ENCODE data around the gene HOMEZ. TPM values are rescaled to one million over a fixed set of nuclear protein-coding genes. Genes with fewer than 3 reads are reported as not detected.

The HOMEZ gene
- total and polyA plus RNA-seq, 7 experiments from 2014 or later: 5.2 to 20.4 (median 8.6) TPM

DNA sequence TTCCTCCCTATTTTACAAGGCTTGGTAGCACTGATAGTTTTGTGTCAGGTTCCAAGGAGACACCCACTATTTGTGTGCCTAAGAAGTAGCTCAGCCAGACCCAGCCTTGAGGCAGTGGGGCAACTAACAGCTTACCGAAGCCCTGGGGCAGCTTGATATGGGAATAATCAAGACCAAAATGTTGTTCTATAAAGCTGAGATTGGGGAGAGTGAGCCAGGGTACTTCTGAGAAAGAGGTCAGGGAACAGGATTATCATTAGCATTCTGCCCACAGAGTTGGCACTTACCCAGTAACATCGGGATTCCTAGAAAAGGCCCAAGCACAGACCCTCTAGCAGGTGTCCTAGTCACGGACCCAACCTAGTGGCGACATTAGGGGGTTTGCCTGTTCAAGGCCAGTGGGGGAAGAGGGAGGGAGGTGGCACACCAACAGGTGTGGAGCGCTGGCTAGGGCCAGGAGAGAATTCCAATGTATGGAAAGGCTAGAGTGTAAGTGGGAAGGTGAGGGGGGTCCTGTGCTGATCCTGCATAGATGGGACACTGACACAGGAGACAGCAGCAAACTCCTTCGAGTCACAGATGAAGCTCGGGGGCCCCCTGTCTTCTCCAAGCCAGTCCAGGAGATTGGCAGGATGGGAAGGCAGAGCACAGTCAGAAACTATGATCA lies 11.8 kb upstream of the HOMEZ start:
- intact Hi-C loops (cut with micrococcal nuclease): no loop called here
- no peak overlapping the region for H3K4me3 ChIP-seq (ENCODE audit: low read length)
- Mint-ChIP-seq H3K9me3 (peaks cover 0 to 6% (median 0%) of the 10 kb centered on the region in 11 donors), H3K4me3 (no peak overlapping the region), H3K36me3 (peaks cover 0 to 13% (median 0%) of the 10 kb centered on the region in 5 donors), H3K27ac (peak overlapping the region in 4 of 9 donors; percentile 17 to 76 (median 55)), H3K4me1 (peaks cover 17 to 42% (median 36%) of the 10 kb centered on the region in 7 donors), H3K27me3 (peaks cover 0 to 3% (median 0%) of the 10 kb centered on the region in 5 donors)
- H3K4me1 ChIP-seq (ENCODE audit: control insufficient read depth in 2 of 2, insufficient read depth in 2 of 2, low read length in 2 of 2): peaks cover 0 to 20% of the 10 kb centered on the region in 2 donors
- DNase-seq (no peak), ATAC-seq (no peak)
- CTCF ChIA-PET: interaction anchor here (0.5 to 2.0 kb wide), 6 partner anchors 8 to 467 kb away, joined by 3 to 7 read pairs (median 4); partner anchors contain the start of gene HOMEZ
- H3K27me3 ChIP-seq (ENCODE audit: control insufficient read depth in 2 of 2, insufficient read depth in 2 of 2, low read length in 2 of 2): no peaks in the 10 kb centered on the region
- POLR2A ChIA-PET: interaction anchor here (0.6 to 7.2 kb wide), 5 partner anchors 8 to 236 kb away, joined by 3 to 135 read pairs (median 4); partner anchors contain the start of genes HOMEZ and PABPN1
- no peaks in the 10 kb centered on the region for H3K9me3 ChIP-seq (ENCODE audit: control insufficient read depth in 2 of 3, low read length in 3 of 3)
- peaks cover 0 to 17% (median 0%) of the 10 kb centered on the region in 3 experiments for H3K36me3 ChIP-seq (ENCODE audit: control insufficient read depth in 2 of 3, insufficient read depth in 3 of 3, low read length in 3 of 3)
- no peak overlapping the region for H3K27ac ChIP-seq (ENCODE audit: low read depth, low read length)

DNA sequence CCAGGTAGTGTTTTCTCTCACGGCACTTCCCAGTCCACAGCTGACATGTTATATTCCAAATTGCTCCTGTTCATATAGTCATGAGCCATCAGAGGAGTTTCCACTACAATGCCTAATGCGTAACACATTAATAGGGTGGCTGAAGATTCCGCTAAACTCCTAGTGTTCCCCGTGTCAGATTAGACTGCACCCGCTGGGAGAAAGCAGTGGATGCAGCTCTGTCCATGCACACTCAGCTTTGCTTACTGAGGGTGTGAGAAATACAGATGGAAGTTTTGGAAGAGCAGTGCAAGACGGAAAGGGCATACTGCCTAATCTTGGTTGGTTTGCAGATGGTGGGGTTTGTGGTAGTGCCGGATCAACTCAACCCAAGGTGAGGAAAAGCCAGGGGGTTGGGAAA lies 11.2 kb upstream of the HOMEZ start:
- Mint-ChIP-seq H3K4me3 (peak overlapping the region in 1 of 10 donors; percentile 51), H3K9me3 (peaks cover 0 to 5% (median 0%) of the 10 kb centered on the region in 11 donors), H3K4me1 (peaks cover 17 to 42% (median 34%) of the 10 kb centered on the region in 7 donors), H3K36me3 (peaks cover 0 to 11% (median 0%) of the 10 kb centered on the region in 5 donors), H3K27ac (peak overlapping the region in 3 of 9 donors; percentile 60 to 76 (median 71)), H3K27me3 (no peaks in the 10 kb centered on the region)
- CTCF ChIA-PET: interaction anchor here (0.8 to 3.4 kb wide), 6 partner anchors 8 to 25 kb away, joined by 4 to 13 read pairs (median 6); partner anchors contain the start of gene HOMEZ
- H3K27ac ChIP-seq (ENCODE audit: low read depth, low read length): no peak overlapping the region
- peaks cover 0 to 20% of the 10 kb centered on the region in 2 donors for H3K4me1 ChIP-seq (ENCODE audit: control insufficient read depth in 2 of 2, insufficient read depth in 2 of 2, low read length in 2 of 2)
- H3K4me3 ChIP-seq (ENCODE audit: low read length): no peak overlapping the region
- no peaks in the 10 kb centered on the region for H3K9me3 ChIP-seq (ENCODE audit: control insufficient read depth in 2 of 3, low read length in 3 of 3)
- ATAC-seq (no peak), DNase-seq (no peak)
- H3K27me3 ChIP-seq (ENCODE audit: control insufficient read depth in 2 of 2, insufficient read depth in 2 of 2, low read length in 2 of 2): no peaks in the 10 kb centered on the region
- POLR2A ChIA-PET: interaction anchor here (0.5 to 3.3 kb wide), 5 partner anchors 8 to 30 kb away, joined by 3 to 18 read pairs (median 5); partner anchors contain the start of genes HOMEZ and PABPN1
- H3K36me3 ChIP-seq (ENCODE audit: control insufficient read depth in 2 of 3, insufficient read depth in 3 of 3, low read length in 3 of 3): peaks cover 0 to 17% (median 0%) of the 10 kb centered on the region in 3 experiments
- intact Hi-C loops (cut with micrococcal nuclease): no loop called here

DNA sequence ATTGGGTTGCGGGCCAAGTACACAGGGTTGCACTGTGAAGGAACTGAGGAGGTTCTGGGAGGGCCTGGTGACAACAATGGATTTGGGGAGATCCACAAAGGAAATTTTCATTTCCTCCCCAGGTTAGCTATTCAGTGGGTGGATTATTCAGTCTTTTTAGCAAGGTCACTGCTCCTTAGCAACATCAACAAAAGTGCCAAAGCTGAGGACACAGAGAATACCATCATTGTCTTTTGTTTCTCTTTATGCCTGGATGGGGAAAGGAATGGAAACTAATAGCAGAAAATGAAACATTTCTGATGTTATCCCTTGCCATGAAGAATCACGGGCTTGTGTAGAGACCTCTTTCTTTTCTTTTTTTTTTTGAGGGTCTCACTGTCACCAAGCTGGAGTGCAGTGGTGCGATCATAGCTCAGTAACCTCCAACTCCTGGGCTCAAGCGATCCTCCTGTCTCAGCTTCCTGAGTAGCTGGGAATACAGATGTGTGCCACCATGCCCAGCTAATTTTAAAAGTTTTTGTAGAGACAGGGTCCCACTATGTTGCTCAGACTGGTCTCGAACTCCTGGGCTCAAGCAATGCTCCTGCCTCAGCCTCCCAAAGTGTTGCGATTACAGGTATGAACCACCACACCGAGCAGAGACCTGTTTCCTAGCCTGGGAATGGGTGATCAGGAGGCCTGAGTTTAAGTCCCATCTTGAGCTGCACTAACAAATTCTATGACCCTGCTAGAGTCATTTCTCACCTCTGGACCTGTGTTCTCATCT lies 10.3 kb upstream of the HOMEZ start:
- ATAC-seq: no peak
- Histone ChIP-seq H3K27ac (ENCODE audit: low read depth, low read length) (peak overlapping the region; percentile 0), H3K36me3 (ENCODE audit: control insufficient read depth in 2 of 3, insufficient read depth in 3 of 3, low read length in 3 of 3) (peaks cover 0 to 14% (median 0%) of the 10 kb centered on the region in 3 experiments), H3K4me3 (ENCODE audit: low read length) (no peak overlapping the region), H3K4me1 (ENCODE audit: control insufficient read depth in 2 of 2, insufficient read depth in 2 of 2, low read length in 2 of 2) (peaks cover 0 to 20% of the 10 kb centered on the region in 2 donors), H3K9me3 (ENCODE audit: control insufficient read depth in 2 of 3, low read length in 3 of 3) (no peaks in the 10 kb centered on the region), H3K27me3 (ENCODE audit: control insufficient read depth in 2 of 2, insufficient read depth in 2 of 2, low read length in 2 of 2) (no peaks in the 10 kb centered on the region)
- H3K27me3 Mint-ChIP-seq: no peaks in the 10 kb centered on the region
- ChIA-PET POLR2A (interaction anchor here (0.5 to 3.3 kb wide), 5 partner anchors 9 to 24 kb away, joined by 3 to 18 read pairs (median 5); partner anchors contain the start of genes HOMEZ and PABPN1), CTCF (interaction anchor here (1.6 to 3.4 kb wide), 3 partner anchors 10 to 176 kb away, joined by 4 to 13 read pairs (median 9); partner anchors contain the start of gene HOMEZ)
- intact Hi-C loops (cut with micrococcal nuclease): no loop called here
- no peak for DNase-seq
- peak overlapping the region in 4 of 9 donors; percentile 38 to 76 (median 58) for H3K27ac Mint-ChIP-seq
- H3K4me3 Mint-ChIP-seq: no peak overlapping the region
- peaks cover 17 to 42% (median 34%) of the 10 kb centered on the region in 7 donors for H3K4me1 Mint-ChIP-seq
- peaks cover 0 to 11% (median 0%) of the 10 kb centered on the region in 5 donors for H3K36me3 Mint-ChIP-seq
- H3K9me3 Mint-ChIP-seq: peaks cover 0 to 5% (median 0%) of the 10 kb centered on the region in 11 donors

DNA sequence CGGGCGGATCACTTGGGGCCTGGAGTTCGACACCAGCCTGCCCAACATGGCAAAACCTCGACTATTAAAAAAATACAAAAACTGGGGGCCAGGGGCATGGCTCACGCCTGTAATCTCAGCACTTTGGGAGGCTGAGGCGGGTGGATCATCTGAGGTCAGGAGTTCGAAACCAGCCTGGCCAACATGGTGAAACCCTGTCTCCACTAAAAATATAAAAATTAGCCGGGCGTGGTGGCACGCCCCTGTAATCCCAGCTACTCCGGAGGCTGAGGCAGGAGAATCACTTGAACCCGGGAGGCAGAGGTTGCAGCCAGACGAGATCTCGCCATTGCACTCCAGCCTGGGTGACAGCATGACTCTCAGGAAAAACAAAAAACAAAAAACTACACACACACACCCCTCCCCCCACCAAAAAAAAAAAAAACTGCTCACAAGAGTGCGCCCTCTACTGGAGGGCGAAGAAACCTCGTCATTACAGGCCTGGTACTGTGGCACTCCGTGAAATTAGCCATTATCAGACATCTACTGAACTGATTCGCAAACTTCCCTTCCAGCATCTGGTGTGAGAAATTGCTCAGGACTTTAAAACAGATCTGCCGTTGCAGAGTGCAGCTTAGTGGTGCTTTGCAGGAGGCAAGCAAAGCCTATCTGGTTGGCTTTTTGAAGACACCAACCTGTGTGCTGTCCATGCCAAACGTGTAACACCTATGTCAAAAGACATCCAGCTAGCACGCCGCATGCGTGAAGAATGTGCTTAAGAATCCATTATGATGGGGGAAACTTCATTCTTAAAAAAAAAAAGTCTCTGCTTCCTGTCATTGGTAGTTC lies 9.0 kb upstream of the HOMEZ start:
- H3K4me3 ChIP-seq (ENCODE audit: low read length): no peak overlapping the region
- ChIA-PET CTCF (interaction anchor here (0.7 to 3.4 kb wide), 11 partner anchors 9 to 1845 kb away, joined by 3 to 13 read pairs (median 4); partner anchors contain the start of gene HOMEZ), POLR2A (interaction anchor here (1.0 to 10.7 kb wide), 9 partner anchors 6 to 273 kb away, joined by 3 to 135 read pairs (median 6); partner anchors contain the start of genes ACIN1, BCL2L2, HOMEZ and PABPN1)
- Mint-ChIP-seq H3K36me3 (peaks cover 0 to 11% (median 0%) of the 10 kb centered on the region in 5 donors), H3K4me3 (peak overlapping the region; percentile 3 to 87 (median 60)), H3K27ac (peak overlapping the region; percentile 35 to 96 (median 76)), H3K4me1 (peaks cover 12 to 31% (median 28%) of the 10 kb centered on the region in 7 donors), H3K27me3 (no peaks in the 10 kb centered on the region), H3K9me3 (peaks cover 0 to 5% (median 0%) of the 10 kb centered on the region in 11 donors)
- H3K36me3 ChIP-seq (ENCODE audit: control insufficient read depth in 2 of 3, insufficient read depth in 3 of 3, low read length in 3 of 3): peaks cover 0 to 14% (median 0%) of the 10 kb centered on the region in 3 experiments
- peak; percentile 38 to 77 (median 66) for DNase-seq
- H3K4me1 ChIP-seq (ENCODE audit: control insufficient read depth in 2 of 2, insufficient read depth in 2 of 2, low read length in 2 of 2): peaks cover 0 to 11% of the 10 kb centered on the region in 2 donors
- intact Hi-C loops (cut with micrococcal nuclease): loop anchor here (1.0 to 2.0 kb wide), 3 partner anchors 9 to 226 kb away; partner anchors contain the start of gene HOMEZ (in 2 of the 2)
- peak; percentile 97 for ATAC-seq
- H3K27me3 ChIP-seq (ENCODE audit: control insufficient read depth in 2 of 2, insufficient read depth in 2 of 2, low read length in 2 of 2): no peaks in the 10 kb centered on the region
- peak overlapping the region; percentile 51 for H3K27ac ChIP-seq (ENCODE audit: low read depth, low read length)
- H3K9me3 ChIP-seq (ENCODE audit: control insufficient read depth in 2 of 3, low read length in 3 of 3): no peaks in the 10 kb centered on the region

DNA sequence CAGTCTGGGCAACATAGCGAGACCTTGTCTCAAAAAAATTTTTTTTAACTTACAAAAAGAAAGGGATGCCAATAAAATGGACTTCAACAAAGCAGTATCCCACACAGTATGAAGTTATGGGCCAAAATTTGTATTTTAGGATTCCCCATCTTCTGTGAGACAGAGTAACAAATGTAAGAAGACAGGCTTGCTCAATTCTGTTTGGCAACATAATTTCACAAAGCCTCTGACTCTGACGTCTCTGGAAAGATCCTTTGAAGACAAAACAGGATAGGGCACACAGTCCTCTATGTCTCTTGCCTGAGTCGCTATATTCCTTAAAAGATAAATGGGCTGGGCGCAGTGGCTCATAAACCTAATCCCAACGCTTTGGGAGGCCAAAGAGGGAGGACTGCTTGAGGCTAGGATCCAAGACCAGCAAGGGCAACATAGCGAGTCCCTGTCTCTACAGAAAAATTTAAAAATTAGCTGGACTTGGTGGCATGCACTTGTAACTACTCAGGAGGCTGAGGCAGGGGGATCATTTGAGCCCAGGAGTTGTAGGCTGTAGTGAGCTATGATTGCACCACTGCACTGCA lies 1.1 kb upstream of the HOMEZ start:
- H3K27me3 ChIP-seq (ENCODE audit: control insufficient read depth in 2 of 2, insufficient read depth in 2 of 2, low read length in 2 of 2): no peaks in the 10 kb centered on the region
- Mint-ChIP-seq H3K4me1 (peaks cover 15 to 37% (median 30%) of the 10 kb centered on the region in 7 donors), H3K4me3 (peak overlapping the region; percentile 92 to 100 (median 96)), H3K9me3 (no peaks in the 10 kb centered on the region), H3K27ac (peak overlapping the region; percentile 83 to 98 (median 92)), H3K36me3 (peaks cover 0 to 1% (median 0%) of the 10 kb centered on the region in 5 donors), H3K27me3 (no peaks in the 10 kb centered on the region)
- ChIA-PET POLR2A (interaction anchor here (0.7 to 10.7 kb wide), 11 partner anchors 7 to 357 kb away, joined by 3 to 135 read pairs (median 3); partner anchors contain the start of genes ACIN1, C14orf119, PABPN1 and PPP1R3E), CTCF (interaction anchor here (0.6 to 2.5 kb wide), 6 partner anchors 9 to 24 kb away, joined by 3 to 13 read pairs (median 6); no protein-coding TSS in a partner anchor)
- no peaks in the 10 kb centered on the region for H3K9me3 ChIP-seq (ENCODE audit: control insufficient read depth in 2 of 3, low read length in 3 of 3)
- peaks cover 0 to 8% (median 0%) of the 10 kb centered on the region in 3 experiments for H3K36me3 ChIP-seq (ENCODE audit: control insufficient read depth in 2 of 3, insufficient read depth in 3 of 3, low read length in 3 of 3)
- H3K4me1 ChIP-seq (ENCODE audit: control insufficient read depth in 2 of 2, insufficient read depth in 2 of 2, low read length in 2 of 2): peaks cover 3 to 6% of the 10 kb centered on the region in 2 donors
- peak overlapping the region; percentile 89 for H3K27ac ChIP-seq (ENCODE audit: low read depth, low read length)
- intact Hi-C loops (cut with micrococcal nuclease): loop anchor here (1.0 kb wide), 6 partner anchors 8 to 269 kb away; partner anchors contain the start of genes ACIN1 (in 2 of the 2), C14orf119 (in 2 of the 2), PABPN1 (in 2 of the 2) and NGDN (in 1 of the 2)
- ATAC-seq (no peak), DNase-seq (no peak)
- H3K4me3 ChIP-seq (ENCODE audit: low read length): peak overlapping the region; percentile 84
